Neural progenitor cell (in vitro differentiated cells): ENCODE data around the gene PLA2G4B. TPM values are rescaled to one million over a fixed set of nuclear protein-coding genes. Genes with fewer than 3 reads are reported as not detected.

Experiments used
- DNase-seq: peaks from one replicate; pipeline ENCODE4 v3.0.0-alpha.2; 2016; ENCODE audit warnings: low spot score
- H2AFZ ChIP-seq: fragments of 200-600 bp; sonication (generic); replicated peaks from 2 replicates; pipeline ENCODE4 v1.6.1; 2016; ENCODE audit warnings: antibody characterized with exemption
- H3F3A ChIP-seq: fragments of 200-600 bp; sonication (generic); 2 replicates; pipeline ENCODE4 v1.6.1; 2016; ENCODE audit warnings: antibody characterized with exemption, low read depth
- H3K27ac ChIP-seq: fragments of 200-600 bp; sonication (generic); 2 replicates; pipeline ENCODE4 v1.5.1; 2016; ENCODE audit warnings: mild to moderate bottlenecking
- H3K27me3 ChIP-seq: fragments of 200-600 bp; sonication (generic); 2 replicates; pipeline ENCODE4 v1.6.1; 2016; ENCODE audit warnings: mild to moderate bottlenecking, moderate library complexity
- H3K36me3 ChIP-seq: fragments of 200-600 bp; sonication (generic); 2 replicates; pipeline ENCODE4 v1.5.1; 2016
- H3K4me1 ChIP-seq: fragments of 200-600 bp; sonication (generic); 2 replicates; pipeline ENCODE4 v1.6.1; 2016; ENCODE audit warnings: mixed run types
- H3K4me2 ChIP-seq: fragments of 200-600 bp; sonication (generic); 2 replicates; pipeline ENCODE4 v1.6.1; 2016
- H3K4me3 ChIP-seq: fragments of 200-600 bp; sonication (generic); 2 replicates; pipeline ENCODE4 v1.5.1; 2016
- H3K79me2 ChIP-seq: fragments of 200-600 bp; sonication (generic); 2 replicates; pipeline ENCODE4 v1.6.1; 2016; ENCODE audit warnings: low read depth
- H3K9ac ChIP-seq: fragments of 200-600 bp; sonication (generic); 2 replicates; pipeline ENCODE4 v1.6.1; 2016
- H3K9me3 ChIP-seq: fragments of 200-600 bp; sonication (generic); 2 replicates; pipeline ENCODE4 v1.5.1; 2016; ENCODE audit warnings: low read depth
- H4K20me1 ChIP-seq: fragments of 200-600 bp; sonication (generic); 2 replicates; pipeline ENCODE4 v1.6.1; 2016; ENCODE audit warnings: low read depth
- H3K27ac Mint-ChIP-seq: 3 replicates; pipeline ENCODE4 v1.8.0; 2021; ENCODE audit warnings: mixed read lengths
- H3K27me3 Mint-ChIP-seq: 2 replicates; pipeline ENCODE4 v1.8.0; 2022; ENCODE audit warnings: low read depth, mild to moderate bottlenecking, inconsistent platforms, moderate library complexity, mixed read lengths; ENCODE audit not compliant: insufficient read depth
- H3K36me3 Mint-ChIP-seq: 3 replicates; pipeline ENCODE4 v1.8.0; 2021; ENCODE audit warnings: mixed read lengths
- H3K4me1 Mint-ChIP-seq: 3 replicates; pipeline ENCODE4 v1.8.0; 2021; ENCODE audit warnings: mixed read lengths
- H3K4me3 Mint-ChIP-seq: 3 replicates; pipeline ENCODE4 v1.8.0; 2021; ENCODE audit warnings: mild to moderate bottlenecking, moderate library complexity, mixed read lengths
- H3K9me3 Mint-ChIP-seq: 3 replicates; pipeline ENCODE4 v1.8.0; 2020; ENCODE audit warnings: mixed read lengths
- CTCF ChIP-seq: fragments of 200-600 bp; sonication (generic); IDR thresholded peaks from 2 replicates; pipeline ENCODE4 v1.5.1; 2017; ENCODE audit warnings: antibody characterized with exemption, mild to moderate bottlenecking
- EZH2 ChIP-seq: fragments of 200-600 bp; sonication (generic); IDR thresholded peaks from 2 replicates; pipeline ENCODE4 v1.6.1; 2017; ENCODE audit warnings: antibody characterized with exemption, mild to moderate bottlenecking, moderate library complexity
- EZH2phosphoT487 ChIP-seq: fragments of 200-600 bp; sonication (generic); IDR thresholded peaks from 2 replicates; pipeline ENCODE4 v1.6.1; 2017; ENCODE audit warnings: antibody characterized with exemption
- total RNA-seq: library from RNA; depleted of rRNA; stranded (reverse); fragments of >200 nt; gene quantifications from 2 replicates; pipeline ENCODE4 v1.2.3, GENCODE V29; 2015; ENCODE audit warnings: low replicate concordance

PLA2G4B gene
- total RNA-seq, 1 donor from 2014 or later = 2.0 TPM

- TF ChIP-seq EZH2phosphoT487 (no peak), CTCF (no peak), EZH2 (no peak)
- Histone ChIP-seq H2AFZ (no peak overlapping the region), H3K36me3 (no peaks in the 10 kb centered on the region), H3K9me3 (no peaks in the 10 kb centered on the region), H3K4me3 (no peak overlapping the region), H3K27ac (no peak overlapping the region), H3F3A (no peaks in the 10 kb centered on the region), H3K27me3 (no peaks in the 10 kb centered on the region), H3K79me2 (peaks cover 2% of the 10 kb centered on the region), H4K20me1 (no peaks in the 10 kb centered on the region), H3K9ac (no peak overlapping the region), H3K4me2 (no peak overlapping the region), H3K4me1 (no peaks in the 10 kb centered on the region)
- Mint-ChIP-seq H3K4me1 (peaks cover 4% of the 10 kb centered on the region), H3K36me3 (peaks cover 13% of the 10 kb centered on the region), H3K4me3 (no peak overlapping the region), H3K27ac (no peak overlapping the region), H3K9me3 (no peaks in the 10 kb centered on the region), H3K27me3 (peaks cover 6% of the 10 kb centered on the region)
- no peak for DNase-seq
These were observed 4.6 kb upstream of the PLA2G4B start for GRCh38 chr15:41834096-41834495.

GRCh38 chr15:41836073-41836472 lies 2.6 kb upstream of the PLA2G4B start:
- Histone ChIP-seq H3K36me3 (no peaks in the 10 kb centered on the region), H3K9me3 (no peaks in the 10 kb centered on the region), H3K4me2 (no peak overlapping the region), H3K79me2 (no peaks in the 10 kb centered on the region), H3F3A (no peaks in the 10 kb centered on the region), H3K4me1 (no peaks in the 10 kb centered on the region), H3K27ac (no peak overlapping the region), H2AFZ (no peak overlapping the region), H3K9ac (no peak overlapping the region), H3K27me3 (no peaks in the 10 kb centered on the region), H3K4me3 (no peak overlapping the region), H4K20me1 (no peaks in the 10 kb centered on the region)
- Mint-ChIP-seq H3K36me3 (peaks cover 11% of the 10 kb centered on the region), H3K9me3 (no peaks in the 10 kb centered on the region), H3K27ac (no peak overlapping the region), H3K27me3 (peaks cover 6% of the 10 kb centered on the region), H3K4me1 (no peaks in the 10 kb centered on the region), H3K4me3 (no peak overlapping the region)
- DNase-seq = no peak
- no peak for TF ChIP-seq EZH2phosphoT487
- no peak for TF ChIP-seq EZH2
- no peak for TF ChIP-seq CTCF

GRCh38 chr15:41836713-41837454 lies 1.8 kb upstream of the PLA2G4B start:
- Histone ChIP-seq H3K4me1 (no peaks in the 10 kb centered on the region), H3F3A (no peaks in the 10 kb centered on the region), H3K27me3 (no peaks in the 10 kb centered on the region), H3K4me3 (no peak overlapping the region), H3K9ac (no peak overlapping the region), H2AFZ (no peak overlapping the region), H3K4me2 (no peak overlapping the region), H3K36me3 (no peaks in the 10 kb centered on the region), H4K20me1 (no peaks in the 10 kb centered on the region), H3K27ac (no peak overlapping the region), H3K79me2 (no peaks in the 10 kb centered on the region), H3K9me3 (no peaks in the 10 kb centered on the region)
- Mint-ChIP-seq H3K36me3 (peaks cover 9% of the 10 kb centered on the region), H3K4me1 (no peaks in the 10 kb centered on the region), H3K27me3 (peaks cover 3% of the 10 kb centered on the region), H3K9me3 (no peaks in the 10 kb centered on the region), H3K27ac (no peak overlapping the region), H3K4me3 (no peak overlapping the region)
- TF ChIP-seq EZH2 = no peak
- no peak for DNase-seq

GRCh38 chr15:41839781-41840491 lies 1.3 kb downstream of the PLA2G4B start:
- TF ChIP-seq EZH2phosphoT487 (no peak), EZH2 (no peak), CTCF (no peak)
- H3K79me2 ChIP-seq = no peaks in the 10 kb centered on the region

More at GRCh38 chr15:41839781-41840491, 1.3 kb downstream of the PLA2G4B start:
- Mint-ChIP-seq H3K4me1 (peaks cover 5% of the 10 kb centered on the region), H3K27me3 (peaks cover 4% of the 10 kb centered on the region), H3K36me3 (peaks cover 3% of the 10 kb centered on the region), H3K27ac (no peak overlapping the region), H3K9me3 (no peaks in the 10 kb centered on the region), H3K4me3 (no peak overlapping the region)
- Histone ChIP-seq H4K20me1 (no peaks in the 10 kb centered on the region), H3K9me3 (no peaks in the 10 kb centered on the region), H3K27me3 (no peaks in the 10 kb centered on the region), H3K27ac (no peak overlapping the region), H3K9ac (no peak overlapping the region), H3K4me3 (no peak overlapping the region), H3K4me2 (no peak overlapping the region), H2AFZ (no peak overlapping the region), H3F3A (no peaks in the 10 kb centered on the region), H3K4me1 (no peaks in the 10 kb centered on the region), H3K36me3 (no peaks in the 10 kb centered on the region)
- DNase-seq = no peak
